ENCODE results near the gene ARR3.
"Not testable (repeated sequence)": the region's sequence is repeated elsewhere in the genome, so short reads cannot be mapped to it uniquely, and the experiment has no call there.

The ARR3 gene

DNA sequence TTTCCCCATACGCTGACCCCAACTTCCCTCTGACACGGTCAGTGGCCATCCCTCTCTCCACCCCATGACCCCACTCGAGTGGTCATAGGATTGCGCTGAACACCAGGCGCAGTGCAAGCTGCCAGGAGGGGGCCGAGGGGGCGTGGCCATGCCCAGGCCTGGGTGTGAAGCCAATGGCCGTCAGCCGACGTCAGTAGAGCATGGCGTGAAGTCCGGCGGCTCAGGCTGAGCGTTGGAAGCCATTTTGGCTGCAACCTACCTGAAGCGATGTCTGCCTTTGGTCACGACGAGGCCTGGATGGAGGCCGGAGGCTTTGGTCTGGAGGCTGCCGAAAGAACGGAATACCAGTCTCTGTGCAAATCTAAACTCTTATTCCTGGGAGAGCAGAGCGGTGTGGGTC is 13.8 kb downstream of the ARR3 start, which contains the start of gene RAB41:
Gene RAB41 (plus strand): TSS at position 222 of the 400 bp plus-strand sequence. CDS start 46 bp downstream, at position 268.
- DNase-seq: no peak

GRCh38 chrX:70289168-70289792 is 21.1 kb downstream of the ARR3 start:
- DNase-seq: no peak

- peak; percentile 64 for DNase-seq
These were observed 21.9 kb downstream of the ARR3 start, which contains the start of the genes KIF4A and PDZD11 for GRCh38 chrX:70289793-70290770. Gene KIF4A, plus strand, starts transcription at chrX:70290104. Its CDS starts 355 bp downstream, at chrX:70290459. Gene PDZD11, minus strand, starts transcription at chrX:70289927. Its CDS starts 586 bp downstream, at chrX:70289341.

DNA sequence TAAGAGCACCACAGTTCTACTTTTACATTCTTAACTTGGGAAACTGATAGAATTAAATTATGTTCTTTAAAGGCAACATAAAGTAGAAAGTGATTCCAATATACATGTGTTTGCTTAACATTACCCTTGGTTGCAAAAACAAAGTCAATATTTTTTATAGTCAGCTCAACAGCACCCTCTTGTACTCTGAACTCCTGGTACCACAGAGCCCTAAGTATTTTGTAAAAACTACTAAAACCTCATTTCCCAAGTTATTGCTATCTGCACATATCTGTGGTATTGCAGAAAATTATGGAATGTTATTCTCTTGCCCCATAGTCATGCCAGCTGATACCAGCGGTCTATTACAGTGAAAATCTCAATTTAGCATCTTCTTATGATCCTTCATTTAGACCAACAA is 24.7 kb downstream of the ARR3 start:
- DNase-seq: no peak

DNA sequence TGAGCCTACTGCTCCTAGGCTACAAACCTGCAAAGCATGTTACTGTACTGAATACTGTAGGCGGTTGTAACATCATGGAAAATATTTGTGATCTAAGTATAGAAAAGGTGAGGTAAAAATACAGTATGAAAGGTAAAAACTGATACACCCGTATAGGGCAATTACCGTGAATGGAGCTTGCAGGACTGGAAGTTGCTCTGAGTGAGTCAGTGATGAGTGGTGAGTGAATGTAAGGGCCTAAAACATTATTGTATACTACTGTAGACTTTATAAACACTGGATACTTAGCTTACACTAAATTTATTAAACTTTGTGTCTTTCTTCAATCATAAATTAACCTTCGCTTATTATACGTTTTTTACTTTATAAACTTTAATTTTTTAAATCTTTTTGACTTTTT is 25.5 kb downstream of the ARR3 start:
- DNase-seq: no peak

GRCh38 chrX:70301716-70302115 is 33.6 kb downstream of the ARR3 start:
- no peak for DNase-seq

DNA sequence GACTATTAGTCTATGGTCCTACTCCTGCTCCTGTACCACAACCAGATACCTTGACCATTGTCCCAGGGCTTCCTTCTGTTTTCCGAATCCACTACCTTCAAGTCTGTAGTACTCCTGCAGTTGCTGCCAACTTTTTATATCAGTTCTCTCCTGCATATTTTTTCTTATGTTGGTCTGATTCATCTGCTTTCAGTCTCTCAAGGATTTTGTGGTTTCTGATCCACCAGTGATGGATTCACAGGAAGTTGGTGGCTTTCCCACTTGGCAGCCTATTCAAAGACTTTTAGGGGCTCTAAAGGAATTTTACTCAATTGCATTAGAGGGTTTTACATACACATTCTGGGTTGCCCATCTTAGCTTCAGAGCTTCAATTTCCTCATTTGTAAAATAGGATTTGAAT is 45.4 kb downstream of the ARR3 start:
- no peak for DNase-seq

GRCh38 chrX:70322784-70323183 is 54.6 kb downstream of the ARR3 start:
- no peak for DNase-seq

GRCh38 chrX:70323628-70324027 is 55.5 kb downstream of the ARR3 start:
- DNase-seq: not testable (repeated sequence)

DNA sequence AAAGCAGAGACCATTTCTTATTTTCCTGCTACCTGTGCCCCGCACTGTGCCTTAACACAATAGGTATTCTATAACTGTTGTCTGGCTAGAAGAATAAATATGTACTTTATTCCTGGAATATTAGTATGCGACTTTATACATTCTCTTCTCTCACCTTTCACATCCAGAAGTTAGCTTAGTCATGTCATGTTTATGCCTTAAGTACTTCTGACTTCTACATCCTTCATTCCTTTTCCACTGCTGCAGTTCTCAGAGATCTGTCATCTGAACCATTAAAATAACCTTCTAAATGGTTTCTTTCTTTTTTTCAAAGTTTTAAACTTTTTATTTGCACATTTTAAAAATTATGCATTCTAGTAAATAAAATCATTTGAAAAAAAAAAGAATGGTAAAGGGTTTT is 56.2 kb downstream of the ARR3 start:
- no peak for DNase-seq

GRCh38 chrX:70331161-70331560 is 63.0 kb downstream of the ARR3 start:
- no peak for DNase-seq
